ENCODE data around the gene RAB37. TPM values are rescaled to one million over a fixed set of nuclear protein-coding genes. Genes with fewer than 3 reads are reported as not detected.

Gene RAB37
- total and polyA plus RNA-seq, 11 donors: 0.76 to 3.6 (median 1.7) TPM

GRCh38 chr17:74738051-74738996 is 1.3 kb downstream of the RAB37 start:
- peak overlapping the region in 6 of 12 donors; percentile 15 to 87 (median 28) for H3K27ac ChIP-seq
- no peaks in the 10 kb centered on the region for H3K36me3 ChIP-seq
- no peak for TF ChIP-seq POLR2A (IDR thresholded peaks at IDR 0.05)
- TF ChIP-seq, protein P1, sequence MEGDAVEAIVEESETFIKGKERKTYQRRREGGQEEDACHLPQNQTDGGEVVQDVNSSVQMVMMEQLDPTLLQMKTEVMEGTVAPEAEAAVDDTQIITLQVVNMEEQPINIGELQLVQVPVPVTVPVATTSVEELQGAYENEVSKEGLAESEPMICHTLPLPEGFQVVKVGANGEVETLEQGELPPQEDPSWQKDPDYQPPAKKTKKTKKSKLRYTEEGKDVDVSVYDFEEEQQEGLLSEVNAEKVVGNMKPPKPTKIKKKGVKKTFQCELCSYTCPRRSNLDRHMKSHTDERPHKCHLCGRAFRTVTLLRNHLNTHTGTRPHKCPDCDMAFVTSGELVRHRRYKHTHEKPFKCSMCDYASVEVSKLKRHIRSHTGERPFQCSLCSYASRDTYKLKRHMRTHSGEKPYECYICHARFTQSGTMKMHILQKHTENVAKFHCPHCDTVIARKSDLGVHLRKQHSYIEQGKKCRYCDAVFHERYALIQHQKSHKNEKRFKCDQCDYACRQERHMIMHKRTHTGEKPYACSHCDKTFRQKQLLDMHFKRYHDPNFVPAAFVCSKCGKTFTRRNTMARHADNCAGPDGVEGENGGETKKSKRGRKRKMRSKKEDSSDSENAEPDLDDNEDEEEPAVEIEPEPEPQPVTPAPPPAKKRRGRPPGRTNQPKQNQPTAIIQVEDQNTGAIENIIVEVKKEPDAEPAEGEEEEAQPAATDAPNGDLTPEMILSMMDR (IDR thresholded peaks at IDR 0.05): no peak
- peaks cover 0 to 73% (median 23%) of the 10 kb centered on the region in 12 donors for H3K4me1 ChIP-seq
- ATAC-seq: peak; percentile 10 to 46 (median 30)
- H3K9me3 ChIP-seq: no peaks in the 10 kb centered on the region
- peaks cover 18 to 55% (median 35%) of the 10 kb centered on the region in 9 donors for H3K27me3 ChIP-seq
- peak in 3 of 5 donors; percentile 52 to 80 (median 76) for DNase-seq
- 39 to 45% (median 42%) methylated on average over 13 to 16 of the region's 16 CpGs for WGBS, 4 donors
- H3K4me3 ChIP-seq: peak overlapping the region in 11 of 12 donors; percentile 15 to 59 (median 45)
- intact Hi-C loops (cut with DNase I): loop anchor here in 7 of 10 donors (5.0 kb wide), 2 partner anchors 34 to 81 kb away; no protein-coding TSS in a partner anchor

GRCh38 chr17:74739227-74739831 is 2.3 kb downstream of the RAB37 start:
- intact Hi-C loops (cut with DNase I): loop anchor here in 7 of 10 donors (5.0 kb wide), 2 partner anchors 33 to 82 kb away; no protein-coding TSS in a partner anchor
- peaks cover 18 to 55% (median 35%) of the 10 kb centered on the region in 9 donors for H3K27me3 ChIP-seq
- 84 to 92% (median 87%) methylated on average over 12 of the region's 12 CpGs for WGBS, 4 donors
- H3K4me1 ChIP-seq: peaks cover 0 to 83% (median 25%) of the 10 kb centered on the region in 12 donors
- H3K36me3 ChIP-seq: no peaks in the 10 kb centered on the region
- no peaks in the 10 kb centered on the region for H3K9me3 ChIP-seq
- DNase-seq (peak in 1 of 5 donors; percentile 15), ATAC-seq (no peak)
- peak overlapping the region in 1 of 12 donors; percentile 87 for H3K27ac ChIP-seq
- TF ChIP-seq, protein P1 (IDR thresholded peaks at IDR 0.05): no peak
- no peak for TF ChIP-seq POLR2A (IDR thresholded peaks at IDR 0.05)
- H3K4me3 ChIP-seq: peak overlapping the region in 1 of 12 donors; percentile 59

DNA sequence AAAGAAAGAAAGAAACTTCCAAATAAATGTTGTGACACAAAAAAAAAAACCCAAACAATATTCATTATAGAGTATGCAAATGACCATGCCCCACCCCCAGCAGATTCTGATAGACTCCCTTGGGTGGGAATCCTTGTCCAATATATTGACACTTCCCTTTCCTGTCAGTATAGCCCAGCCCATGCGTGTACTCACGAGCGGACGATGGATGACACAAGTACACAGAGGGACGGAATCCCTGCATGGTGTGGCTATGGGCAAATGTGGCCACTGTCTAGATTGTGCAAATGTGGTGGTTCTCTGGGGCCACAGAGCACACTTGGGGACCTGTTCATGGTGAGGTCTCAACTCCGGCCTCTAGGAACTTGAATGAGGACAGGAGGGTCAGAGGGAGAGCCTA is 3.1 kb downstream of the RAB37 start:
- 82 to 86% (median 84%) methylated on average over 6 of the region's 6 CpGs for WGBS, 4 donors
- H3K9me3 ChIP-seq: no peaks in the 10 kb centered on the region
- peaks cover 0 to 91% (median 33%) of the 10 kb centered on the region in 12 donors for H3K4me1 ChIP-seq
- no peak overlapping the region for H3K4me3 ChIP-seq
- ATAC-seq (no peak), DNase-seq (peak in 1 of 5 donors; percentile 26)
- no peaks in the 10 kb centered on the region for H3K36me3 ChIP-seq
- intact Hi-C loops (cut with DNase I): loop anchor here in 4 of 10 donors (5.0 kb wide), 4 partner anchors 42 to 217 kb away; no protein-coding TSS in a partner anchor
- peaks cover 18 to 54% (median 35%) of the 10 kb centered on the region in 9 donors for H3K27me3 ChIP-seq
- peak overlapping the region in 1 of 12 donors; percentile 86 for H3K27ac ChIP-seq
- TF ChIP-seq, protein P1 (IDR thresholded peaks at IDR 0.05): no peak
- TF ChIP-seq POLR2A (IDR thresholded peaks at IDR 0.05): no peak
